OCI-LY7 (cell line): ENCODE measurements around the gene EPS8L3. TPM values are rescaled to one million over a fixed set of nuclear protein-coding genes. Genes with fewer than 3 reads are reported as not detected.

ENCODE experiments used
- BruUV-seq: library from RNA; stranded (reverse); fragments of 400-500 nt; replicated peaks from 2 replicates; lab custom pipeline; 2021; lab: Mats Ljungman, UMichigan
- CTCF ChIA-PET: fragments of 300-600 bp; sonication (Branson Sonifier 250); formaldehyde crosslinking; loops from one replicate; lab custom pipeline; 2022; ENCODE audit warnings: antibody characterized with exemption; ENCODE audit not compliant: unreplicated experiment; lab: Charles Lee
- POLR2A ChIA-PET: fragments of 300-600 bp; sonication (Branson Sonifier 250); formaldehyde crosslinking; loops from one replicate; lab custom pipeline; 2022; ENCODE audit warnings: antibody characterized with exemption; lab: Charles Lee
- DNase-seq: peaks from one replicate; pipeline ENCODE4 v3.0.0-alpha.2; 2015; ENCODE audit warnings: low spot score
- H2AFZ ChIP-seq: fragments of 200-600 bp; sonication (generic), shearing (Covaris generic); 2 replicates; pipeline ENCODE4 v1.6.1; 2014; ENCODE audit warnings: mild to moderate bottlenecking, antibody characterized with exemption, low read length, moderate library complexity
- H3K27ac ChIP-seq: fragments of 200-600 bp; sonication (generic); 2 replicates; pipeline ENCODE4 v1.5.1; 2014; ENCODE audit warnings: mixed run types, low read depth, mild to moderate bottlenecking, moderate library complexity, low read length, inconsistent platforms; ENCODE audit not compliant: poor library complexity, severe bottlenecking
- H3K36me3 ChIP-seq: fragments of 200-600 bp; sonication (generic); 2 replicates; pipeline ENCODE4 v1.6.1; 2014; ENCODE audit warnings: mild to moderate bottlenecking, antibody characterized with exemption, low read length, moderate library complexity, mixed read lengths; ENCODE audit not compliant: insufficient read depth
- H3K4me1 ChIP-seq: fragments of 200-600 bp; sonication (generic); 2 replicates; pipeline ENCODE4 v1.5.1; 2014; ENCODE audit warnings: mild to moderate bottlenecking, low read length; ENCODE audit not compliant: insufficient read depth, poor library complexity, severe bottlenecking
- H3K4me2 ChIP-seq: fragments of 200-600 bp; sonication (generic); 2 replicates; pipeline ENCODE4 v1.6.1; 2014; ENCODE audit warnings: mild to moderate bottlenecking, low read length
- H3K4me3 ChIP-seq: fragments of 200-600 bp; sonication (generic); 2 replicates; pipeline ENCODE4 v1.5.1; 2014; ENCODE audit warnings: mild to moderate bottlenecking, low read depth, low read length; ENCODE audit not compliant: poor library complexity, severe bottlenecking
- H3K79me2 ChIP-seq: fragments of 200-600 bp; sonication (generic); 2 replicates; pipeline ENCODE4 v1.6.1; 2016; ENCODE audit warnings: low read depth, mild to moderate bottlenecking, low read length, moderate library complexity, mixed read lengths; ENCODE audit not compliant: insufficient read depth
- H3K9me2 ChIP-seq: fragments of 200-600 bp; sonication (generic); 2 replicates; pipeline ENCODE4 v1.6.1; 2016; ENCODE audit warnings: mild to moderate bottlenecking, low read length, mixed read lengths; ENCODE audit not compliant: insufficient read depth
- H3K9me3 ChIP-seq: fragments of 200-600 bp; sonication (generic); 2 replicates; pipeline ENCODE4 v1.6.1; 2014; ENCODE audit warnings: mild to moderate bottlenecking, mixed run types, low read length, mixed read lengths
- H4K20me1 ChIP-seq: fragments of 200-600 bp; sonication (generic); 2 replicates; pipeline ENCODE4 v1.6.1; 2014; ENCODE audit warnings: mild to moderate bottlenecking, antibody characterized with exemption, low read length, moderate library complexity, mixed read lengths; ENCODE audit not compliant: insufficient read depth
- EZH2phosphoT487 ChIP-seq: fragments of 200-600 bp; sonication (generic); IDR thresholded peaks from 2 replicates; pipeline ENCODE4 v1.6.1; 2018; ENCODE audit warnings: low read depth, borderline replicate concordance, mild to moderate bottlenecking, mixed run types, antibody characterized with exemption, low read length, moderate library complexity, mixed read lengths
- intact Hi-C: fragments of 100-400 bp; cut with micrococcal nuclease; formaldehyde crosslinking; loops from one replicate; pipeline ENCODE4 v1.10.0; 2022; ENCODE audit not compliant: unreplicated experiment
- total RNA-seq, 2 experiments: library from RNA; depleted of rRNA in 1 of 2; stranded (reverse); fragments of >200 nt in 1 of 2; shearing (Covaris generic) in 1 of 2; gene quantifications; 2 replicates each; pipeline ENCODE4 v1.2.3, GENCODE V29; 2014 to 2022
- TF ChIP-seq, protein P1 (sequence below): fragments of 200-600 bp; sonication (generic); conservative IDR thresholded peaks from 2 replicates; pipeline ENCODE4 v1.5.1; 2014; ENCODE audit warnings: mild to moderate bottlenecking, antibody characterized with exemption, low read length, moderate library complexity, mixed read lengths

EPS8L3 gene
- total RNA-seq, 2 experiments from 2014 or later: not detected

GRCh38 chr1:109771712-109772657, 8.3 kb upstream of the EPS8L3 start:
- DNase-seq: no peak
- H3K9me2 ChIP-seq: no peaks in the 10 kb centered on the region

GRCh38 chr1:109770331-109771095, 6.8 kb upstream of the EPS8L3 start:
- Histone ChIP-seq H3K4me3 (no peak overlapping the region), H3K4me1 (no peaks in the 10 kb centered on the region), H4K20me1 (no peaks in the 10 kb centered on the region), H3K9me2 (no peaks in the 10 kb centered on the region), H3K36me3 (no peaks in the 10 kb centered on the region), H2AFZ (no peak overlapping the region), H3K4me2 (no peak overlapping the region), H3K79me2 (no peaks in the 10 kb centered on the region), H3K27ac (no peak overlapping the region), H3K9me3 (no peaks in the 10 kb centered on the region)
- TF ChIP-seq EZH2phosphoT487: no peak
- TF ChIP-seq, protein P1, sequence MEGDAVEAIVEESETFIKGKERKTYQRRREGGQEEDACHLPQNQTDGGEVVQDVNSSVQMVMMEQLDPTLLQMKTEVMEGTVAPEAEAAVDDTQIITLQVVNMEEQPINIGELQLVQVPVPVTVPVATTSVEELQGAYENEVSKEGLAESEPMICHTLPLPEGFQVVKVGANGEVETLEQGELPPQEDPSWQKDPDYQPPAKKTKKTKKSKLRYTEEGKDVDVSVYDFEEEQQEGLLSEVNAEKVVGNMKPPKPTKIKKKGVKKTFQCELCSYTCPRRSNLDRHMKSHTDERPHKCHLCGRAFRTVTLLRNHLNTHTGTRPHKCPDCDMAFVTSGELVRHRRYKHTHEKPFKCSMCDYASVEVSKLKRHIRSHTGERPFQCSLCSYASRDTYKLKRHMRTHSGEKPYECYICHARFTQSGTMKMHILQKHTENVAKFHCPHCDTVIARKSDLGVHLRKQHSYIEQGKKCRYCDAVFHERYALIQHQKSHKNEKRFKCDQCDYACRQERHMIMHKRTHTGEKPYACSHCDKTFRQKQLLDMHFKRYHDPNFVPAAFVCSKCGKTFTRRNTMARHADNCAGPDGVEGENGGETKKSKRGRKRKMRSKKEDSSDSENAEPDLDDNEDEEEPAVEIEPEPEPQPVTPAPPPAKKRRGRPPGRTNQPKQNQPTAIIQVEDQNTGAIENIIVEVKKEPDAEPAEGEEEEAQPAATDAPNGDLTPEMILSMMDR: no peak
- intact Hi-C loops: loop anchor here (5.0 kb wide), 1 partner anchor 128 kb away; no protein-coding TSS in a partner anchor
- CTCF ChIA-PET: no interaction called here
- POLR2A ChIA-PET: interaction anchor here (0.6 to 1.1 kb wide), 2 partner anchors 213 to 254 kb away, joined by 3 to 5 read pairs; no protein-coding TSS in a partner anchor
- no TSS peak for BruUV-seq
- no peak for DNase-seq

More at GRCh38 chr1:109771712-109772657, 8.3 kb upstream of the EPS8L3 start:
- intact Hi-C loops: loop anchor here (5.0 kb wide), 1 partner anchor 130 kb away; no protein-coding TSS in a partner anchor
- BruUV-seq: no TSS peak
- H3K79me2 ChIP-seq: no peaks in the 10 kb centered on the region
- H3K4me1 ChIP-seq: no peaks in the 10 kb centered on the region
- ChIA-PET CTCF (interaction anchor here (1.2 kb wide), 1 partner anchor 135 kb away, joined by 7 read pairs; no protein-coding TSS in a partner anchor), POLR2A (interaction anchor here (0.6 to 1.1 kb wide), 3 partner anchors 19 to 212 kb away, joined by 3 to 5 read pairs (median 3); no protein-coding TSS in a partner anchor)
- H3K27ac ChIP-seq: no peak overlapping the region
- H3K36me3 ChIP-seq: no peaks in the 10 kb centered on the region
- H3K4me2 ChIP-seq: no peak overlapping the region
- H3K9me3 ChIP-seq: no peaks in the 10 kb centered on the region
- TF ChIP-seq, protein P1: no peak
- no peak for TF ChIP-seq EZH2phosphoT487
- no peak overlapping the region for H2AFZ ChIP-seq
- no peak overlapping the region for H3K4me3 ChIP-seq
- H4K20me1 ChIP-seq: no peaks in the 10 kb centered on the region
